K562 (cell line): ENCODE data around the gene KIAA1958. TPM values are rescaled to one million over a fixed set of nuclear protein-coding genes. Genes with fewer than 3 reads are reported as not detected.
A peak's percentile ranks its signal among the peaks of the same experiment; 100 is the strongest.

ENCODE experiments used
- ASH1L ChIP-seq: fragments of 450-650 bp; IDR thresholded peaks from 2 replicates; pipeline ENCODE4 v1.6.1; 2018; ENCODE audit warnings: borderline replicate concordance, mild to moderate bottlenecking, low read depth; ENCODE audit not compliant: partially characterized antibody
- ATF1 ChIP-seq, 2 experiments: fragments of 450-650 bp in 1 of 2; IDR thresholded peaks; 2 replicates each; pipeline ENCODE4 v1.6.1; 2016; ENCODE audit warnings: missing compliant biosample characterization in 1 of 2, missing genetic modification characterization in 1 of 2
- ATF3 ChIP-seq, 2 experiments: fragments of 450-650 bp in 1 of 2; sonication (generic) in 1 of 2; formaldehyde crosslinking in 1 of 2; IDR thresholded peaks in 1 of 2; conservative IDR thresholded peaks in 1 of 2; 2 replicates each; pipeline versions ENCODE4 v1.6.1 to v1.8.1; 2016 to 2023; ENCODE audit warnings: mild to moderate bottlenecking in 2 of 2, moderate library complexity in 2 of 2, inconsistent platforms in 1 of 2, missing genetic modification reagents in 1 of 2
- CHCHD3 ChIP-seq: fragments of 250-450 bp; sonication (Bioruptor Pico); IDR thresholded peaks from 2 replicates; pipeline ENCODE4 v2.1.2; 2022; ENCODE audit warnings: mild to moderate bottlenecking
- CHD1 ChIP-seq: fragments of 200-600 bp; sonication (generic); IDR thresholded peaks from one replicate; pipeline ENCODE4 v1.6.1; 2012; ENCODE audit warnings: mild to moderate bottlenecking, moderate library complexity, low read length, inconsistent platforms
- CHD2 ChIP-seq: IDR thresholded peaks from 2 replicates; pipeline ENCODE4 v1.6.1; 2011; ENCODE audit warnings: low read depth, low read length
- CREM ChIP-seq: IDR thresholded peaks from 2 replicates; pipeline ENCODE4 v1.6.1; 2014; ENCODE audit warnings: antibody characterized with exemption, low read depth
- CTCFL ChIP-seq: IDR thresholded peaks from 2 replicates; pipeline ENCODE4 v1.6.1; 2011; ENCODE audit warnings: borderline replicate concordance, low read depth, mild to moderate bottlenecking, moderate library complexity, low read length; ENCODE audit not compliant: insufficient read depth, poor library complexity, severe bottlenecking
- E2F5 ChIP-seq: sonication (generic); formaldehyde crosslinking; IDR thresholded peaks from 2 replicates; pipeline ENCODE4 v1.8.0; 2022; ENCODE audit warnings: mild to moderate bottlenecking, missing genetic modification reagents
- HNRNPUL1 ChIP-seq: fragments of 200-400 bp; formaldehyde crosslinking; IDR thresholded peaks from 2 replicates; pipeline ENCODE4 v1.6.1; 2017; ENCODE audit warnings: low read length
- KDM4B ChIP-seq, 2 experiments: fragments of 450-650 bp in 1 of 2; sonication (generic) in 1 of 2; IDR thresholded peaks; 2 replicates each; pipeline ENCODE4 v1.6.1; 2016 to 2017; ENCODE audit warnings: borderline replicate concordance in 2 of 2, antibody characterized with exemption in 1 of 2, low read depth in 1 of 2, mild to moderate bottlenecking in 1 of 2
- MCM5 ChIP-seq: fragments of 450-650 bp; IDR thresholded peaks from 2 replicates; pipeline ENCODE4 v1.6.1; 2016; ENCODE audit warnings: low read depth
- MYNN ChIP-seq, 2 experiments: sonication (generic); formaldehyde crosslinking in 1 of 2; IDR thresholded peaks; 2 replicates each; pipeline versions ENCODE4 v1.5.0 to v1.6.1; 2016 to 2020; ENCODE audit warnings: antibody characterized with exemption in 1 of 2, missing genetic modification reagents in 1 of 2
- NFE2 ChIP-seq: IDR thresholded peaks from 2 replicates; pipeline ENCODE4 v1.6.1; 2014; ENCODE audit warnings: antibody characterized with exemption, low read depth
- NFE2L1 ChIP-seq: fragments of 450-650 bp; IDR thresholded peaks from 2 replicates; pipeline ENCODE4 v1.6.1; 2016; ENCODE audit warnings: missing genetic modification characterization, low read depth, mild to moderate bottlenecking, missing compliant biosample characterization, moderate library complexity, borderline replicate concordance
- STAG1 ChIP-seq: sonication (generic); formaldehyde crosslinking; IDR thresholded peaks from 2 replicates; pipeline ENCODE4 v1.5.0; 2020; ENCODE audit warnings: missing genetic modification reagents, borderline replicate concordance
- ZBTB1 ChIP-seq: sonication (generic); formaldehyde crosslinking; IDR thresholded peaks from 2 replicates; pipeline ENCODE4 v1.8.1; 2023; ENCODE audit warnings: missing genetic modification reagents, low read depth, mild to moderate bottlenecking, borderline replicate concordance
- ZBTB34 ChIP-seq: fragments of 250-450 bp; sonication (Bioruptor Pico); IDR thresholded peaks from 2 replicates; pipeline ENCODE4 v1.8.0; 2021; ENCODE audit warnings: mild to moderate bottlenecking, moderate library complexity
- ZNF24 ChIP-seq: fragments of 450-650 bp; IDR thresholded peaks from 2 replicates; pipeline ENCODE4 v1.6.1; 2016
- polyA plus RNA-seq, 8 experiments: library from polyadenylated mRNA; depleted of rRNA in 4 of 8; stranded (reverse) in 5 of 8; unstranded in 3 of 8; fragments of >200 nt; fragmentation: Nextera tagmentation in 2 of 8; fragmentation: Illumina TruSeq in 1 of 8; extraction: Ambion mirVana in 2 of 8; extraction: Trizol in 1 of 8; gene quantifications; 2 replicates each; pipeline versions ENCODE4 v1.2.1 to v1.2.3, GENCODE V29; 2011 to 2014; ENCODE audit warnings: inconsistent platforms in 1 of 8, missing spikeins in 1 of 8
- total RNA-seq, 7 experiments: library from RNA; depleted of rRNA in 6 of 7; stranded (reverse); fragments of >200 nt in 6 of 7; fragmentation: Illumina TruSeq in 2 of 7; extraction: Trizol in 2 of 7; gene quantifications; 2 replicates each; pipeline versions ENCODE4 v1.2.1 to v1.2.3, GENCODE V29; 2011 to 2021; ENCODE audit warnings: low replicate concordance in 1 of 7

Gene KIAA1958
- total and polyA plus RNA-seq, 9 of the 15 experiments (the other 6 are each of a cell fraction or from before 2014, with no cell fraction given) = 1.1 to 16.0 (median 10.1) TPM

GRCh38 chr9:112486221-112487007, at the start of gene KIAA1958 (continued):
- TF ChIP-seq CTCFL = no peak
- TF ChIP-seq ZBTB1 = peak; percentile 82; the same call in 1 of the 2 replicates
- no peak for TF ChIP-seq MCM5
- TF ChIP-seq E2F5 = peak; percentile 95
- no peak for TF ChIP-seq ATF1 (CRISPR knock-in tag; IDR thresholded peaks at IDR 0.05)
- peak; percentile 86 for TF ChIP-seq ATF1 (tag; IDR thresholded peaks at IDR 0.05)
- TF ChIP-seq MYNN (IDR thresholded peaks at IDR 0.05) = peak; percentile 59; the same call in 1 of the 2 replicates
- TF ChIP-seq MYNN (CRISPR knock-in tag; IDR thresholded peaks at IDR 0.05) = no peak
- 0 out of 2 replicates have a peak, but pooled peaks have one; percentile 34 for TF ChIP-seq STAG1 (CRISPR knock-in tag)
- TF ChIP-seq CHD2 = no peak
- TF ChIP-seq CHCHD3 (CRISPR knock-in tag) = no peak
- TF ChIP-seq ASH1L = peak; percentile 60
- TF ChIP-seq HNRNPUL1 = no peak
- TF ChIP-seq ZNF24 = peak; percentile 50; the same call in 1 of the 2 replicates
- TF ChIP-seq CHD1 = no peak
- TF ChIP-seq KDM4B (IDR thresholded peaks at IDR 0.05; ENCODE audit: borderline replicate concordance in 2 of 2, low read depth in 1 of 2) = peak in 1 of 2 experiments; percentile 84; a peak in 2 of 4 replicates
- peak; percentile 90 for TF ChIP-seq CREM
- no peak for TF ChIP-seq NFE2L1
- peak; percentile 18; the same call in 1 of the 2 replicates for TF ChIP-seq NFE2
- TF ChIP-seq ZBTB34 (CRISPR knock-in tag) = no peak
- TF ChIP-seq ATF3 (IDR thresholded peaks at IDR 0.05) = no peak
- TF ChIP-seq ATF3 (CRISPR knock-in tag; conservative IDR thresholded peaks at IDR 0.05) = peak; percentile 58; the same call in 1 of the 2 replicates
